Middle frontal gyrus (tissue), 1 donor: ENCODE measurements around the gene ADAM10.

Experiments used
- DNase-seq: peaks from one replicate; pipeline ENCODE4 v3.0.0-alpha.2; 2015; ENCODE audit warnings: low spot score; ENCODE audit errors: extremely low spot score

ADAM10 gene

DNA sequence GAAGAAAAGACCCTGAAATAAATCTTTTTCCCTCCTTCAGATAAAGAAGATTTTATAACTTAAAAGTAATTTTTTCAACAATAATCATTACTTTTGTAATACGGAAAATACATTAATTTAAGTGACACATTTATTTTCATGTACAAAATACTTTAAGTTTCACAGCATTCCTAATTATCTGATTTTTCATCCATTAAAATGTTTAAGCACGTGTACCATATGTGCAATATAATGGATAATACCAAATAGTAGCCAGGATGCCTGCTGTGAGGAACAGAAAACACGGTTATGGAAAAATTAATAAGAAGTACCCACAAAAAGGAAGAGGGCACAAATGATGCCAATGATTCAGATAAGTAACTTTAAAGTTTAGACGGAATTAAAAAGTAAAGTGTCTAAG lies 33.5 kb downstream of the ADAM10 start:
- no peak for DNase-seq

DNA sequence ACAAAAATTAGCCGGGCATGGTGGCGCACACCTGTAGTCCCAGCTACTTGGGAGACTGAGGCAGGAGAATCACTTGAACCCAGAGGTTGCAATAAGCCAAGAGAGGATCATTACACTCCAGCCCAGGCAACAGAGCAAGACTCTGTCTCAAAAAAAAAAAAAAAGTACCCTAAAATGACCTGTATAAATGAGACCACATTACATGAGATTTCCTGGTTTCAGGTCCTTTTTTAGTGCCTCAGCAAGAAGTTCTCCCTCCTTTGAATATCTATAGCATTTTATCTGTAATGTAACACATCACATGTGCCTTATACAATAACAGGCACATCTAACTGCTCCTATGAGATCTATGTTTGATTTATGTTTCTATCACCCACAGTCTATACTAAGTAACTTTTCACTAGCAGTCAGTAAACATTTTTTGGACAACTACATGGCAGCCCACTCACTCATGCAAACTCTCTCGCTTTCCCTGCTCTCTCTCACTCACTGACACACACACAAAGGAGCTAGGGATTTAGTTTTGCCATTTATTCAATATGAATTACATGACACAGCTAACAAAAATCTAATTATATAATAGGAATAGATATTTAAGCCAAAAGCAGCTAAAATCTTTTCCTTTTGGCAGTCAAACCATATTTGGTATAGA lies 34.1 kb downstream of the ADAM10 start:
- DNase-seq = no peak

DNA sequence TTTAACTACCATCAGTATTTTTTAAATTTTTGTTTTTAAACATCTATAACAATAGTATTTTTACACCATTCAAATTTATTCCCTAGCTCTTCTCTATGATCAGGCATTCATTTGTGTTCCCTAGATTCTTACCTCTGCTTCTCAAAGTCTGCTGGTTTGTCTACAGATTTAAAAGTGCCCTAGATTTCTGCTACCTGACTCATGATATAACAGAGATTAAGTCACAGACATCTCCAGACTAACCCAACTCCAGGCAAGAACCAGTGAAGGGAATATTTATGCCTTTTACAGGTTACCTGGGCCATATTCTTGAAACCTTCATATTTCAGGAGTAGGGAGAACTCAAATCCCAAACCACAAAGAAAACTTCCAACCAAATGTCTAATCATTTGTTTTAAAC lies 38.8 kb downstream of the ADAM10 start:
- DNase-seq = no peak

DNA sequence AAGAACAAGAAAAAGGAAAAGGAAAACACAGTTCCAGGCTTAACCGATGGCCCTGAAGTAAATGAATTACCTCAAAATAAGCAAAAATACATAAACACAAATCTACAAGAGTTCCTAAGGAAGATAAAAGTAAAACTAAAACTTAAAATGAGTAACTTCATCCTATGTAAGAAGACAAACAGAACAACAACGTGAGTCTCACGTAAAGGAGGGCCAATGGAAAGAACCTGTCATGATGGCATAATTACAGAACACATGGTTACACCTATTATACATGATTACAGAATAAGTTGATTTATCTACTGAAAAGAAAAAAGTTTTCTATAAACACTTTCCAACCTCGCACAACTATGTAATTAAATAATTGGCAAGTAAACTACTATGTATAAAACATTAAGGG lies 42.1 kb downstream of the ADAM10 start:
- no peak for DNase-seq

DNA sequence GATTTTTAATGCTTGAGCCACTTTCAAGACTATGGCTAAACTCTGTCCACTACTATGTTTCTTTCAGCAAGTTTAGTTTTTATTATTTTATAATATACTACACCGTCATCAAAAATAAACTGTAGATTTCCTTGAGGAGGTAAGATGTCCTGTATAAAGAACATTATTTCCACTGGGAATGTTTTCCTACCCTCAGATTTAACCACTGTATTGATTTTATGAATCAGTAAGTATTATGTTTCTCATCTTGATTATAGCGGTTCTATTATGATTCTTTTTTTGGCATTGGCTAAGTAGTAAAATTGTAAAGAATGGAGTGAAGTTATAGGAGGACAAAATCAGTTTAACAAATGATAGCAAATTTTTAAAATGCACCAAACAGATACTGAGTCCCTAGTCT lies 44.4 kb downstream of the ADAM10 start:
- no peak for DNase-seq

DNA sequence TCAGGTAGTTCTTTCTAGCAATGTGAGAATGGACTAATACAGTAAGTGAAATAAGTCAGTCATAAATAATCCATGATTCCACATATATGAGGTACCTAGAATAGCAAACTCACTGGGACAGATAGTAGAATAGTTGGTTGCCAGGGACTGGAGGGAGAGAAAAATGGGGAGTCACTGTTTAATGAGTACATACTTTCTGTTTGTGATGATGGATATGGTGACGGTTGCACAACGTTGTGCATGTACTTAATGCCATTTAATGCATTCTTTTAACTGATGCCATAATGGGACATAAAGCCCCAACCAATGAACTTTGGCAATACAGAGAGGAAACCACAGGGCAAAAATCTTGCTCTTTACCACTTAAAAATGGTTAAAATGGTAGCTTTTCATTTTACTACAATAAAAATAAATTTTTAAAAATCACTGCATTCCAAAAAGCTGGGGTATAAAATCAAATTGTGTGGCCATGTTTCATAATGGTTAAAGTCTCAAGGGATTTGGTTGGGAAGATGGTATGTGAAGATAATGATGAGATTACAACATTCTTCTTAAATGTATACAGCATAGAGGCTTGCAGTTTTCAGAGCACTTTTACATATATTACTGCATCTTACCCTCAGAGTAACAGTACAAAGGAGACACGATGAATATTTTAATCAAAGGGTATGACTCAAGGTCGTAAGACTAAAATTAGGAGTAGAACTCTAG lies 45.2 kb downstream of the ADAM10 start:
- DNase-seq = no peak

DNA sequence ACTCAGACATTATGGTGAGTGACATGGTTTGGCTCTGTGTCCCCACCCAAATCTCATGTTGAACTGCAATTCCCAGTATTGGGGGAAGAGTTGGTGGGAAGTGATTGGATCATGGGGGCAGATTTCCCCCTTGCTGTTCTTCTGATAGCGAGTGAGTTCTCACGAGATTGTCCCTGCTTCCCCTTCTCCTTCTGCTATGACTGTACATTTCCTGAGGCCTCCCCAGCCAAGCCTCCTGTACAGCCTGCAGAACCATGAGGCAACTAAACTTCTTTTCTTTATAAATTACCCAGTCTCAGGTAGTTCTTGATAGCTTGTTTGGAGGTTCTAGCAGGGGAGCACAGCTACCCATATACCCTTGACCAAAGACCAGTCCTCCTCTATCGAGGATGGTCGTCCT lies 45.9 kb downstream of the ADAM10 start:
- no peak for DNase-seq

DNA sequence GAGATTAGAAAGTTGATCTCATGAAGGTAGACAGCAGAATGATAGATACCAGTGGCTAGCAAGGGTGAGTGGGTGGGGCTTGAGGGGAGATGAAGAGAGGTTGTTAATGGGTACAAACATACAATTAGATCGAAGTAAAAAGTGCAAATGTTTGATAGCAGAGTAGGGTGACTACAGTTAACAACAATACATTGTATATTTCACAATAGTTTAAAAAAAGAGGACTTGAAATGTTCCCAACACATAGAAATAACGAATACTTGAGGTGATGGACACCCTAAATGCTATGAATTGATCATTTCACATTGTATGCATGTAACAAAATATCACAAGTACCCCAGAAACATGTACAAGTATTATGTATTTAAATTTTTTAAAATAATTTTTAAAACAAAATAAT lies 47.3 kb downstream of the ADAM10 start:
- no peak for DNase-seq

DNA sequence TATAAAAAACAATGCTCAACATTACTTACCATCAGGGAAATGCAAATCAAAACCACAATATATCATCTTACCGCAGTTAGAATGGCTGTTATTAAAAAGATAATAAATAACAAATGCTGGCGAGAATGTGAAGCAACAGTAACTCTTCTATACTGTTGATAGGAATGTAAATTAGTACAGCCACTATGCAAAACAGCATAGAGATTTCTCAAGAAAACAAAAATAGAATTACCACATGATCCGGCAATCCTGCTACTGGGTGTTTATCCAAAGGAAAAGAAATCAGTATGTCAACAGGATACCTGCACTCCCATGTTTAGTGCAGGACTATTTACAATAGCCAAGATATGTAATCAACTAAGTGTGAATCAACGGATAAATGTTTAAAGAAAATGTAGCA lies 48.1 kb downstream of the ADAM10 start:
- DNase-seq = no peak

DNA sequence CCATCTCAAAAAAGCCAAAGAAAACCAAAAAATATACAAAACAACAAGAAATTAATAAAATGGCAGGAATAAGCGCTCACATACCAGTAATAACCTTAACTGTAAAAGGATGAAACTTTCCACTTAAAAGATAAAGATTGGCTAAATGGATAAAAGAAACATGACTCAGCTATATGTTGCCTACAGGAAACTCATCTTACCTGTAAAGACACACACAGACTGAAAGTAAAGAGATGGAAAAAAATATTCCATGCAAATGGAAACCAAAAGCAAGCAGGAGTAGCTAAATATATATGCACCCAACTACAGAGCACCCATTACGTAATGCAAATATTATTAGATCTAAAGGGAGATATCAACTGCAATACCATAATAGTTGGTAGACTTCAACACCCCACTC lies 49.7 kb downstream of the ADAM10 start:
- DNase-seq = no peak

DNA sequence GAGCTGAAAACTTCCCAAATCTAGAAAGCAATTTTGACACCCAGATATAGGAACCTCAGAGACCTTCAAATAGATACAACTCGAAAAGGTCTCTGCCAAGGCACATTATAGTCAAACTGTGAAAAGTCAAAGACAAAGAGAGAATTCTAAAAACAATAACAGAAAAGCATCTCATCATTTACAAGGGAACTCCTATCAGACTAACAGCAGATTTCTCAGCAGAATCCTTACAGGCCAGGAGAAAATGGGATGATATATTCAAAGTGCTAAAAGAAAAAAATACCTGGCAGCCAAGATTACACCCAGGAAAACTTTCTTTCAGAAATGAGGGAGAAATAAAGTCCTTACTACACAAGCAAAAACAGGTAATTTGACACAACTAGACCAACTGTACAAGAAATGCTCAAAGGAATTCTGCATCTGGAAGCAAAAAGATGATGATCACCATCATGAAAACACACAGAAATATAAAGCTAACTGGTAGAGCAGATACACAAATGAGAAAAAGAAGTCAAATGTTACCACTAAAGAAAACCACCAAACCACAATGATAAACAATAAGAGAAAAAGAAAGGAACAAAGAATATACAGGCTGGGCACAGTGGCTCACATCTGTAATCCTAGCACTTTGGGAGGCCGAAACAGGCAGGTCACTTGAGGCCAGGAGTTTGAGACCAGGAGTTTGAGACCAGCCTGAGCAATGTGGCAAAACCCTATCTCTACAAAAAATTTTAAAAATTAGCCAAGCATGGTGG lies 50.4 kb downstream of the ADAM10 start:
- no peak for DNase-seq

DNA sequence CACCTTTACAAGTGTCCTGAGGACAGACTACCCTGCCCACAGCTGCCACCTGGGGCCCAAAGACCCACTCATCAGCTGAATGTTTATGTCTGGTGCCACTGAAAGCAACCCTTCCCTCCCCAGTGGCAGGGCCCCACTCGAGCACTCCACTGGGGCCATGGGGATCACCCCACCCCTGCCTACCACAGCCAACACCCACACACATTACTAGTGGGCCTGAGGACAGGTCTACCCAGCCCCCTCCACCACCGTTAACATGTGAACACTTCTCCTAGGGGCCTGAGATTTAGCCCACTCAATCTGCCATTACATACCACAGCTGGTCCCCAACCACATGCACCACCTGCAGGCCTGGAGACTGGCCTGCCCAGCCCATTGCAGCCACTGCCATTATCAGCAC lies 52.3 kb downstream of the ADAM10 start:
- DNase-seq = no peak

DNA sequence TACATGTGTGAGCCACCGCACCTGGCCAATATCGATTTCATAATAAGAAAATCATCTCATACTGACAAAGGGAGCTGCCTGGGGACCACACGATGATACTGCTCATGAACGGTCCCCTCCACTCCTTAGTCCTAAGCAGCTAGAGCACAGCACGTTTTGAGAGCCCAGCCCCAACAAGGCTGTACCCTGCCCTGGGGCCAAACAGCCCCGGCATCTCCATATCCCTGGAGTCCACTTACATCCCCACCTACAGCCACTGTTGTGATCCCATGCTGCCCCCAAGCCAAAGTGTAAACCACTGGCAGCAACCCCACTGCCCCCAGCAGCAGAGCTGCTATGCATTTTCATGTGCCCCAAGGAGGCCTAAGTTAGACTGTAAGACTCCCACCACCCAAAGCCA lies 52.8 kb downstream of the ADAM10 start:
- no peak for DNase-seq

DNA sequence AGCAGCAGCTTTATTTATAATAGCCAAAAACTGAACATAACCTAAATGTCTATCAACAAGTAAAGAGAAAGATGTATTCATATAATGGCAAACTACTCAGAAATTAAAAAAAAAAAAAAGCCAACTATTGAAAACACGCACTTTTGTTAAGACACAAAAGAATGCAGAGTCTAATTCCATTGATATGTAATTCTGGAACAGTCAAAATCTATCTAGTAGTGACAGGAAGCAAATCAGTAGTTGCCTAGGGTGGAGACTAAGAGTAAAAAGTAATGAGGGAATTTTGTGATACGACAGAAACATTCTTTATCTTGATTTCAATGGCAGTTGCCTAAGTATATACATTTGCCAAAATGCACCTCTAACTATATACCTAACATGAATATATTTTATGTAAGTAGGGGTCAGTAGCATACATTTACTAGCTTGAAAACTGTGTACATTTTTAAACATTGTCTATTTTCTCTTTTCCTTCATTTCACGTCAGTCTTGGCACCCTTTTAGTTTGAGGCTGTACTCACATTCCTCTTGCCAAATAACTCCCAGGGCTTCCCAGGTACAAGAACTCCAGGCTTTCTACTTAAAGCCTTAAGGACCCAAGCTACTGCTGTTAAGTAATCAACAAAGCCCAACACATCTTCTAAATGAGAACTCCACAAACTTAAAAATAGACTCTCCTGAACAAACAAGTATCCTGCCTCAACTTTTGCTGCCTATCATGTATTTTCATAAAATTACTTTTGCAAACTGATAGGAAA lies 54.7 kb downstream of the ADAM10 start:
- DNase-seq = no peak

DNA sequence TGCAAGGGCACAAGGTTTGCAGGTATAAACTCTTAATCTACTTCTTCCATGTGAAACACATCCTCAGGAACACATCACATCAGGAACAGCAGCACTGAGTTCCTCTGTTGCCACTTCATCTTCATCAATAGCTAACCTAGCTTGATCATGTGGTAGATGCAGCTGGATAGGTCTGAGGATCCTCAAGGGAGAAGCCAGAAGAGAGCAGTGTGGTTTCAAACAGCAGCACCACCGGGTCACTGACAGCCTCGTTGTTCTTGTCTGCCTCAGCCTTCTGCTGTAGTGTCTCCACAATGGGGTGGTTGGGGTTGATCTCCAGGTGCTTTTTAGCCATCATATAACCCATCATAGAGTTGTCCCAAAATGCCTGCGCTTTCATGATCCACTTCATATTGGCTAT lies 58.8 kb downstream of the ADAM10 start:
- no peak for DNase-seq

DNA sequence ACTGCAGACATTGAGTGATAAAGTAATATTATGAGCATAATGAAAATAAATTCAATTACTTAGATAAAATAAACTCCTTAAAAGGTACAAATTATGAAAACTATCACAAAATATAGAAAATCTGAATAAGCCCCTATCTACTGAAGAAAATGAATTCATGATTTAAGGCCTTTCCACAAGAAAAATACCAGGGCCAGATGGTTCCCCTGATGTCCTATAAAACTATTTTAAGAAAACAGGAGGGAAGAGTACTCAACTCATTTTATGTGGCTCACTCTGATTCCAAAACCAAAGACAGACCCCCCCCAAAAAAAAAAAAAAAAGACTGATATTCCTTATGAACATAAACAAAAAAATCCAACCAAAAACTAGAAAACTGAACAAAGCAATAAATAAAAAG lies 59.9 kb downstream of the ADAM10 start:
- no peak for DNase-seq

DNA sequence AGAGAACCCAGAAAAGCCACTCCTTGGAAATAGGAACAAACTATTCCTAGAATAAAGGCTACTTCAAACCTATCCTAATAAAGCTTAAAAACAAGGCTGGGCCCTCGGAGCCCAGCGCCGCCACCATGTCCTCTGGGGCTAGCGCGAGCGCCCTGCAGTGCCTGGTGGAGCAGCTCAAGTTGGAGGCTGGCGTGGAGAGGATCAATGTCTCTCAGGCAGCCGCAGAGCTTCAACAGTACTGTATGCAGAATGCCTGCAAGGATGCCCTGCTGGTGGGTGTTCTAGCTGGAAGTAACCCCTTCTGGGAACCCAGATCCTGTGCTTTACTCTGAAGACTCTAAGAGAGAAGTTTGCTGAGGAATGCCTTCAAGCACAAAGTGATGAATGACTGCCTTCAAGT lies 63.2 kb downstream of the ADAM10 start:
- no peak for DNase-seq

DNA sequence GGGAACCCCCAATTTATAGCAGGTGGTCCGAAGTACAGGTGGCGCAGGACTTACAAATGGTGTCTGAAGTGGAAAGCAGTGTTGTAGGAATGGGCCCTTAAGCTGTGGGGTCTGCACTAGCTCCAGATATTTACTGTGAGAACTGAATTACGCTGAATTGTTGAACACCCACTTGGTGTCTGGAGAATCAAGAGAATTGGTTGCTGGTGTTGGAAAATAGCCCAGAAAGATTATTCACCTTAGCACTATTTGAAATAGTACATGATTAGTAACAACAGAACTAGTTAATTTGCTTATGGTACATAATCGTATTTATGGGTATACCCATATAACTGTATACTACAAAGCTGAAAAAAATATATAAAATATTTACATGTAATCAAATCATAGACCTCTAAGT lies 64.8 kb downstream of the ADAM10 start:
- no peak for DNase-seq

DNA sequence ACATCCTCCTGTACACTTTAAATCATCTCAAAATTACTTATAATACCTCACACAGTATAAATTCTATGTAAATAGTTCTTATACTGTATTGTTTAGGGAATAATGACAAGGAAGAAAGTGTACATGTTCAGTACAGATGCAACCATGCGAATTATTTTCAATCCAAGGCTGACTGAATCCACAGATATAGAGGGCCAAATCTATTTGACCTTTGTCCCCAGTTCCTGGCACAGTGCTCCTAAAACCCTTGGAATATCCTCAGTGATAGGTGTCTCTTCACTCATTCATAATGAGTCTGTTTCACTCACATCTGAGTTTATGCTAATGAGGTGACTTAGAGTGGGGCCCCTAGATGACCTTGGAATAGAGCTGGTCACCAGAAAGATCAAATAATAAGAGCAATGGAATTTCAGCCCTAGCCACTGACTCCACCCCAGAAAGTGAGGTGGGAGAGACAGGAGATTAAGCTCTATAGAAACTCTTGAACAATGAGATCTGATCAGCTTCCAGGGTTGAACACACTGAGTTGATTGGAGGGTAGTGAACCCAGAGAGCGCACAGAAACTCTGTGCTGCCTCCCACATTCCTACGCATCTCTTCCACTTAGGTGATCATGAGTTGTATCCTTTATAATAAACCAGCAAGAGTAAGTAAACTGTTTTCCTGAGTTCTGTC lies 65.3 kb downstream of the ADAM10 start:
- DNase-seq = no peak

DNA sequence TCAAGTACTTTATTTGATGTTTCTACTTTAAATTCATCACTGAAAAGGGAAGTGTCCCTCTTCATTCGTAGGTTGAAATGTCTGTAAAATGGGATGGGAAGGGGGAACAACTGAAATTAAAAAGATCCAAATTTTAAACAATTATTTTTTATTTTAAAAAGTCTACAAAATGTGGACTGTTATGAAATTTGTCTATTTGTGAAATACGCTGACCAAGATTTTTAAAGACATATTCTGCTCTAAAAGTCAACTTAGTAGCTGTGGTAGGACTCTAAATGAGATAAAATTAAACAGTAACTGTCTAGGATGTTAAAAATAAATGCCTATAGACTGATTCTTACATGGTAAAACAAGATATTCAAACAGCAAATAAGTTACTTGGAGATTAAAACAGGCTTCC lies 67.3 kb downstream of the ADAM10 start:
- DNase-seq = no peak

DNA sequence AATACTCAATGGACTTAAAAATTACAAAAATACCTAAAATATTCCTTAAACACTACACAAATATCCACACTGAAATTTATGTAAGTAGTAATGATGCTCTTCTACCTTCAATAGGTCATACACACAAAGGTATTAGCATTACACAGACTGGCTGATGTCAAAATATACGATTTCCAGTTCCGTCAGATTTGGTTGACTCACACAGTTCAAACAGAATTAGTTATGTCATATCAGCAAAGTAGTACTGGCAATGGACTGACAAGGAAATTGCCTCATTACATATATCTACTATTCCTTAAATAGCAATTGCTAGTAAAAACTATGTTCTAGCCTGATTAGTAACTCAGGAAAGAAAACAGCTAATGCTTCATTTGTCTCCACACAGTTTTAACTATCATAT lies 70.8 kb downstream of the ADAM10 start:
- DNase-seq = no peak
